Thymus (tissue), 14 donors: ENCODE measurements around the gene SSX1. TPM values are rescaled to one million over a fixed set of nuclear protein-coding genes. Genes with fewer than 3 reads are reported as not detected.
"Not testable (repeated sequence)": the region's sequence is repeated elsewhere in the genome, so short reads cannot be mapped to it uniquely, and the experiment has no call there.

ENCODE experiments used
- DNase-seq, 9 donors: peaks; one replicate each; pipeline ENCODE4 v3.0.0-alpha.2; 2013; ENCODE audit warnings: low spot score in 9 of 9, low read depth in 6 of 9, missing footprints in 1 of 9
- H3K27ac ChIP-seq, 2 donors: one replicate each; pipeline ENCODE4 v1.5.1; 2013; ENCODE audit warnings: control low read depth in 1 of 2, low read depth in 1 of 2, low read length in 1 of 2, mild to moderate bottlenecking in 1 of 2, moderate library complexity in 1 of 2
- H3K27me3 ChIP-seq, 2 donors: one replicate each; pipeline ENCODE4 v1.5.1; 2013; ENCODE audit warnings: low read length in 1 of 2; ENCODE audit not compliant: control insufficient read depth in 2 of 2, insufficient read depth in 1 of 2
- H3K36me3 ChIP-seq, 2 donors: one replicate each; pipeline ENCODE4 v1.5.1; 2013; ENCODE audit warnings: low read length in 1 of 2, mild to moderate bottlenecking in 1 of 2, moderate library complexity in 1 of 2; ENCODE audit not compliant: control insufficient read depth in 2 of 2, insufficient read depth in 2 of 2
- H3K4me1 ChIP-seq, 2 donors: one replicate each; pipeline ENCODE4 v1.5.1; 2013; ENCODE audit warnings: low read length in 2 of 2; ENCODE audit not compliant: control insufficient read depth in 2 of 2, insufficient read depth in 2 of 2
- H3K4me3 ChIP-seq, 2 donors: one replicate each; pipeline ENCODE4 v1.5.1; 2013; ENCODE audit warnings: low read length in 2 of 2, control low read depth in 1 of 2, mild to moderate bottlenecking in 1 of 2
- H3K9me3 ChIP-seq, 2 donors: one replicate each; pipeline ENCODE4 v1.5.1; 2013; ENCODE audit warnings: low read length in 1 of 2, mild to moderate bottlenecking in 1 of 2; ENCODE audit not compliant: control insufficient read depth in 2 of 2, insufficient read depth in 1 of 2
- WGBS: extraction: QIAGEN DNeasy Blood & Tissue Kit; methylation state at CpG from one replicate; pipeline ENCODE4 v1.1.7; 2013; 5-methylcytosine and 5-hydroxymethylcytosine counted together
- long read RNA-seq, 10 donors: transcript quantifications; one replicate each; lab custom pipeline, GENCODE V29; 2026
- polyA plus RNA-seq: library from polyadenylated mRNA; stranded (reverse); fragments of 200-250 nt; gene quantifications from one replicate; pipeline ENCODE4 v1.2.3, GENCODE V29; 2013
- total RNA-seq: library from RNA; stranded (reverse); fragments of 120-200 nt; gene quantifications from one replicate; pipeline ENCODE4 v1.2.4, GENCODE V29; 2013
- donor health status: healthy.

SSX1 gene
- total RNA-seq (not detected), polyA plus RNA-seq (0.09 TPM)
- long read RNA-seq, donor 1: 0 reads
- long read RNA-seq, donor 2: 0 reads
- long read RNA-seq, donor 3: 0 reads
- long read RNA-seq, donor 4: 0 reads
- long read RNA-seq, donor 5: 0 reads
- long read RNA-seq, donor 6: 0 reads
- long read RNA-seq, donor 7: 0 reads
- long read RNA-seq, donor 8: 0 reads
- long read RNA-seq, donor 9: 0 reads
- long read RNA-seq, donor 10: 0 reads

- H3K9me3 ChIP-seq, H3K4me3 ChIP-seq, H3K4me1 ChIP-seq, DNase-seq, H3K36me3 ChIP-seq, H3K27me3 ChIP-seq, H3K27ac ChIP-seq: not testable (repeated sequence)
- WGBS: 96% methylated on average over 20 of the region's 20 CpGs
Measured at GRCh38 chrX:48255062-48255796, at the start of gene SSX1. Gene SSX1, plus strand, starts transcription at chrX:48255392. Its CDS starts 1,850 bp downstream, at chrX:48257242.

- peak in 1 of 9 donors; percentile 0 for DNase-seq
- H3K4me3 ChIP-seq, H3K27ac ChIP-seq, H3K27me3 ChIP-seq, H3K9me3 ChIP-seq, H3K36me3 ChIP-seq, H3K4me1 ChIP-seq: not testable (repeated sequence)
- WGBS: 0% methylated on average over 4 of the region's 4 CpGs
Measured at GRCh38 chrX:48214341-48214740, 40.9 kb upstream of the SSX1 start.

GRCh38 chrX:48224196-48224595 is 31.0 kb upstream of the SSX1 start:
- not testable (repeated sequence) for H3K9me3 ChIP-seq, H3K4me3 ChIP-seq, H3K27me3 ChIP-seq, DNase-seq, H3K36me3 ChIP-seq, H3K27ac ChIP-seq, H3K4me1 ChIP-seq
- 97% methylated on average over 4 of the region's 4 CpGs for WGBS

GRCh38 chrX:48252945-48253344 is 2.2 kb upstream of the SSX1 start:
- not testable (repeated sequence) for H3K36me3 ChIP-seq, H3K27me3 ChIP-seq, DNase-seq, H3K27ac ChIP-seq, H3K4me1 ChIP-seq, H3K9me3 ChIP-seq, H3K4me3 ChIP-seq
- 38% methylated on average over 5 of the region's 6 CpGs for WGBS

GRCh38 chrX:48274365-48274764 is 19.2 kb downstream of the SSX1 start:
- H3K9me3 ChIP-seq, H3K4me3 ChIP-seq, DNase-seq, H3K36me3 ChIP-seq, H3K4me1 ChIP-seq, H3K27me3 ChIP-seq, H3K27ac ChIP-seq: not testable (repeated sequence)

- DNase-seq: no peak
- no peaks in the 10 kb centered on the region for H3K27me3 ChIP-seq
- no peak overlapping the region for H3K27ac ChIP-seq
- H3K4me1 ChIP-seq: no peaks in the 10 kb centered on the region
- no peaks in the 10 kb centered on the region for H3K36me3 ChIP-seq
- H3K9me3 ChIP-seq: no peaks in the 10 kb centered on the region
- WGBS: 92% methylated on average over 9 of the region's 9 CpGs
- no peak overlapping the region for H3K4me3 ChIP-seq
Measured at GRCh38 chrX:48278958-48279357, 23.8 kb downstream of the SSX1 start.

- H3K9me3 ChIP-seq, DNase-seq, H3K4me1 ChIP-seq, H3K27ac ChIP-seq, H3K27me3 ChIP-seq, H3K36me3 ChIP-seq, H3K4me3 ChIP-seq: not testable (repeated sequence)
- 92% methylated on average over 3 of the region's 3 CpGs for WGBS
Measured at GRCh38 chrX:48280729-48281128, 25.5 kb downstream of the SSX1 start.

- Histone ChIP-seq H3K9me3 (no peaks in the 10 kb centered on the region), H3K4me1 (no peaks in the 10 kb centered on the region), H3K27me3 (no peaks in the 10 kb centered on the region), H3K27ac (no peak overlapping the region), H3K36me3 (no peaks in the 10 kb centered on the region), H3K4me3 (no peak overlapping the region)
- DNase-seq: no peak
- WGBS: 97% methylated on average over 11 of the region's 11 CpGs
Measured at GRCh38 chrX:48306175-48306574, 51.0 kb downstream of the SSX1 start.

GRCh38 chrX:48313996-48314395 is 58.8 kb downstream of the SSX1 start:
- not testable (repeated sequence) for H3K4me3 ChIP-seq, H3K4me1 ChIP-seq, H3K27ac ChIP-seq, H3K27me3 ChIP-seq, DNase-seq, H3K9me3 ChIP-seq, H3K36me3 ChIP-seq
- 93% methylated on average over 2 of the region's 2 CpGs for WGBS
